Stimulated activated effector memory CD8-positive, alpha-beta T cell treated with anti-CD3 and anti-CD28 coated beads, Interleukin-12 subunit alpha, Interleukin-12 subunit beta, amount 100 ng/mL, for 72 hours (primary cell): Measurements from ENCODE around the gene CDC42EP1.
"Not testable (repeated sequence)": the region's sequence is repeated elsewhere in the genome, so short reads cannot be mapped to it uniquely, and the experiment has no call there.

Experiments
- ATAC-seq: fragments of 150-1000 bp; cut with Tn5 transposase; 2 replicates; pipeline ENCODE4 v1.10.0; 2021
- DNase-seq, 2 donors: peaks; one replicate each; pipeline ENCODE4 v3.0.0; 2021 to 2022; ENCODE audit warnings: low spot score in 2 of 2
- H3K27ac Mint-ChIP-seq: one replicate; pipeline ENCODE4 v1.8.0; 2022; ENCODE audit warnings: mild to moderate bottlenecking, mixed read lengths
- H3K36me3 Mint-ChIP-seq: one replicate; pipeline ENCODE4 v1.8.0; 2022; ENCODE audit warnings: mild to moderate bottlenecking, mixed read lengths
- H3K4me1 Mint-ChIP-seq: one replicate; pipeline ENCODE4 v1.8.0; 2022; ENCODE audit warnings: mixed read lengths
- H3K4me3 Mint-ChIP-seq: one replicate; pipeline ENCODE4 v1.8.0; 2022; ENCODE audit warnings: mild to moderate bottlenecking, mixed read lengths
- H3K9me3 Mint-ChIP-seq: one replicate; pipeline ENCODE4 v1.8.0; 2022; ENCODE audit warnings: mixed read lengths

Gene CDC42EP1

GRCh38 chr22:37571992-37572373 is 11.7 kb downstream of the CDC42EP1 start:
- H3K4me3 Mint-ChIP-seq = no peak overlapping the region
- H3K36me3 Mint-ChIP-seq = peaks cover 11% of the 10 kb centered on the region
- DNase-seq (no peak), ATAC-seq (no peak)
- no peak overlapping the region for H3K27ac Mint-ChIP-seq
- no peaks in the 10 kb centered on the region for H3K9me3 Mint-ChIP-seq
- peaks cover 8% of the 10 kb centered on the region for H3K4me1 Mint-ChIP-seq

GRCh38 chr22:37575490-37576003 is 15.3 kb downstream of the CDC42EP1 start:
- H3K27ac Mint-ChIP-seq = no peak overlapping the region
- no peaks in the 10 kb centered on the region for H3K9me3 Mint-ChIP-seq
- H3K4me1 Mint-ChIP-seq = no peaks in the 10 kb centered on the region
- no peak for DNase-seq
- H3K36me3 Mint-ChIP-seq = peaks cover 6% of the 10 kb centered on the region
- H3K4me3 Mint-ChIP-seq = no peak overlapping the region
- no peak for ATAC-seq

- ATAC-seq = no peak
- no peaks in the 10 kb centered on the region for H3K36me3 Mint-ChIP-seq
- no peaks in the 10 kb centered on the region for H3K4me1 Mint-ChIP-seq
- no peak overlapping the region for H3K27ac Mint-ChIP-seq
- no peak for DNase-seq
- no peak overlapping the region for H3K4me3 Mint-ChIP-seq
- H3K9me3 Mint-ChIP-seq = no peaks in the 10 kb centered on the region
Observed at GRCh38 chr22:37578002-37578401, 17.7 kb downstream of the CDC42EP1 start.

GRCh38 chr22:37581504-37581903 is 21.2 kb downstream of the CDC42EP1 start:
- no peaks in the 10 kb centered on the region for H3K36me3 Mint-ChIP-seq
- no peak for ATAC-seq
- no peaks in the 10 kb centered on the region for H3K4me1 Mint-ChIP-seq
- H3K27ac Mint-ChIP-seq = no peak overlapping the region
- no peaks in the 10 kb centered on the region for H3K9me3 Mint-ChIP-seq
- DNase-seq = no peak
- H3K4me3 Mint-ChIP-seq = no peak overlapping the region

- Mint-ChIP-seq H3K27ac (no peak overlapping the region), H3K9me3 (no peaks in the 10 kb centered on the region), H3K4me1 (no peaks in the 10 kb centered on the region), H3K4me3 (no peak overlapping the region), H3K36me3 (no peaks in the 10 kb centered on the region)
- no peak for ATAC-seq
- DNase-seq = no peak
Observed at GRCh38 chr22:37582526-37582925, 22.2 kb downstream of the CDC42EP1 start.

- peaks cover 9% of the 10 kb centered on the region for H3K4me1 Mint-ChIP-seq
- no peak overlapping the region for H3K4me3 Mint-ChIP-seq
- H3K36me3 Mint-ChIP-seq = no peaks in the 10 kb centered on the region
- ATAC-seq = no peak
- H3K9me3 Mint-ChIP-seq = no peaks in the 10 kb centered on the region
- no peak for DNase-seq
- no peak overlapping the region for H3K27ac Mint-ChIP-seq
Observed at GRCh38 chr22:37588546-37589215, 28.4 kb downstream of the CDC42EP1 start.

- DNase-seq = no peak
- ATAC-seq = no peak
- Mint-ChIP-seq H3K4me3 (no peak overlapping the region), H3K9me3 (no peaks in the 10 kb centered on the region), H3K4me1 (peaks cover 9% of the 10 kb centered on the region), H3K27ac (no peak overlapping the region), H3K36me3 (no peaks in the 10 kb centered on the region)
Observed at GRCh38 chr22:37589636-37590035, 29.4 kb downstream of the CDC42EP1 start.

- H3K27ac Mint-ChIP-seq, H3K9me3 Mint-ChIP-seq, H3K4me3 Mint-ChIP-seq, H3K36me3 Mint-ChIP-seq, DNase-seq, H3K4me1 Mint-ChIP-seq, ATAC-seq: not testable (repeated sequence)
Observed at GRCh38 chr22:37591081-37591480, 30.8 kb downstream of the CDC42EP1 start.

- no peak for DNase-seq
- Mint-ChIP-seq H3K4me1 (peaks cover 9% of the 10 kb centered on the region), H3K4me3 (peak overlapping the region; percentile 57), H3K36me3 (no peaks in the 10 kb centered on the region), H3K9me3 (no peaks in the 10 kb centered on the region), H3K27ac (peak overlapping the region; percentile 9)
- ATAC-seq = no peak
Observed at GRCh38 chr22:37591823-37592404, 31.6 kb downstream of the CDC42EP1 start.

GRCh38 chr22:37594237-37594636 is 34.0 kb downstream of the CDC42EP1 start:
- Mint-ChIP-seq H3K9me3 (no peaks in the 10 kb centered on the region), H3K4me3 (no peak overlapping the region), H3K27ac (no peak overlapping the region), H3K36me3 (no peaks in the 10 kb centered on the region), H3K4me1 (peaks cover 9% of the 10 kb centered on the region)
- DNase-seq (no peak), ATAC-seq (no peak)

GRCh38 chr22:37599153-37599552 is 38.9 kb downstream of the CDC42EP1 start:
- ATAC-seq (no peak), DNase-seq (no peak)
- Mint-ChIP-seq H3K36me3 (no peaks in the 10 kb centered on the region), H3K4me1 (peaks cover 8% of the 10 kb centered on the region), H3K27ac (no peak overlapping the region), H3K4me3 (no peak overlapping the region), H3K9me3 (no peaks in the 10 kb centered on the region)

GRCh38 chr22:37601203-37601539 is 40.9 kb downstream of the CDC42EP1 start:
- peaks cover 22% of the 10 kb centered on the region for H3K4me1 Mint-ChIP-seq
- ATAC-seq (no peak), DNase-seq (no peak)
- H3K4me3 Mint-ChIP-seq = no peak overlapping the region
- H3K9me3 Mint-ChIP-seq = no peaks in the 10 kb centered on the region
- no peaks in the 10 kb centered on the region for H3K36me3 Mint-ChIP-seq
- H3K27ac Mint-ChIP-seq = no peak overlapping the region

- peak; percentile 32 for ATAC-seq
- Mint-ChIP-seq H3K4me1 (peaks cover 22% of the 10 kb centered on the region), H3K9me3 (no peaks in the 10 kb centered on the region), H3K4me3 (no peak overlapping the region), H3K36me3 (no peaks in the 10 kb centered on the region), H3K27ac (no peak overlapping the region)
- DNase-seq = no peak
Observed at GRCh38 chr22:37601540-37602442, 41.5 kb downstream of the CDC42EP1 start.

- H3K36me3 Mint-ChIP-seq, H3K4me3 Mint-ChIP-seq, H3K27ac Mint-ChIP-seq, ATAC-seq, DNase-seq, H3K9me3 Mint-ChIP-seq: not testable (repeated sequence)
- H3K4me1 Mint-ChIP-seq = peaks cover 23% of the 10 kb centered on the region
Observed at GRCh38 chr22:37602546-37603277, 42.4 kb downstream of the CDC42EP1 start.

GRCh38 chr22:37604074-37604473 is 43.8 kb downstream of the CDC42EP1 start:
- Mint-ChIP-seq H3K27ac (no peak overlapping the region), H3K9me3 (no peaks in the 10 kb centered on the region), H3K36me3 (peaks cover 7% of the 10 kb centered on the region), H3K4me3 (no peak overlapping the region), H3K4me1 (peaks cover 30% of the 10 kb centered on the region)
- ATAC-seq (no peak), DNase-seq (no peak)
